ENCODE measurements around the gene BABAM2.

BABAM2 gene

DNA sequence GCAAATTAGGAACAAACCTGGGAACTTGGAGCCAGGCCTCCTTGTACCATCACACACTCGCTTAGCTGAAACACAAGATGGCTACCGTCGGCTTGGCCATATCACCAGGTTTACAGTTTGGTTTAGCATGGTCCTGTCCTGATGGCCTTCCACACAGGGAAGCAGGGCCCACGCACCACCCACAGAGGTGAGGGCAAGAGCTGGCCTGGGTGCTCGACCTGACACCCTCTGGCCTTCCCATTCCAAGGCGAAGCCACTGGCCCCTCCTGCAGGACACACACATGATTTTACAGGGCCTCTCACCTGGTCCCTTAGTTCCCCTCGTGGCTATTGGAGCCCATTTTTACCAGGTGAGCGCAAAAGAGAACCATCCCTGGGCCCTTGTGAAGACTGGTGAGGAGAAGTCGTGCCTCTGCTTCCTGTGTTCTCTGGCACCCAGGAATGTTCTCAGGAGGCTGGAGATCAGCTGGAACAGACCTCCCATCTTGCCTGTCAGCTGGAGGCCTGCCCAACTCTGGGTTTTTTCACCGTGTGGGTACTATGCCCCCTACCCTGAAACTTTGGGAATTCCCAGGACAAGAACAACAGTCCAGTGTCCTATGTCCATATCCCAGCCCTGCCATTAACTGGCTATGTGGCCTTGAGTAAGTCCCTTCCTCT, 449.1 kb downstream of the BABAM2 start:
- DNase-seq, result no peak

GRCh38 chr2:28340312-28341202, 450.0 kb downstream of the BABAM2 start:
- DNase-seq, result no peak

GRCh38 chr2:28341208-28341891, 450.8 kb downstream of the BABAM2 start:
- no peak for DNase-seq

- no peak for DNase-seq
Observed at GRCh38 chr2:28342081-28342967, 451.8 kb downstream of the BABAM2 start.

- DNase-seq, result no peak
Observed at GRCh38 chr2:28343184-28343942, 452.8 kb downstream of the BABAM2 start.

GRCh38 chr2:28343971-28344715, 453.6 kb downstream of the BABAM2 start:
- DNase-seq, result no peak

DNA sequence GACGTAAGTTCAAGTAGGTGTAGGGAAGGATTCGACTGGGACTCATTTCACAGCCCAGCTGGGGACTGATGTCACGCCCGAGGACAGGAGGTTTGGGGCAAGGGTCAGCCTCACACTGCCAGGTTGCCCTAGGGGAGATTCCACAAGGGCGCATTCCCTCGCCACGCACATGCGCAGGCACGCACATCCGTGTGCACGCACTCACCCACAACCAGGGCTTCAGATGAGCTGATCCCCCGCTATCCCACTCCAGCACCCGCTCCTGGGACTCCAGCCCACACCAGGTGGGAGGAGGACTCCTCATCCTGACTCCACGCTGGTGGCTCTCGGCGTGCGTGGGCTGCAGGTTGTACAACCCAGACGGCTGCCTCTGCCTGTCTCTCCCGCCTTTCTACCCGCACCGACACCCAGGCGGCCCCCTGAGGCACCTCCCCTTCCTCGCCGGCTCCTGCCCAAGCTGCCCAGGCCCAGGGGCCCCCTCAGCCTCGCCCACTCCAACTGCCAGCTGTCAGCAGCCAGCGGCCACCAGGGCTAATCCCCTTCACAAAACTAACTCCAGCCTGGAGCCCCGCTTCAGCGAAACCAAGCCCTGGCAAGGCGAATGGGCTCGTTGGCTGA, 454.3 kb downstream of the BABAM2 start:
- DNase-seq, result no peak

- DNase-seq, result no peak
Observed at GRCh38 chr2:28345619-28346018, 455.1 kb downstream of the BABAM2 start.

DNA sequence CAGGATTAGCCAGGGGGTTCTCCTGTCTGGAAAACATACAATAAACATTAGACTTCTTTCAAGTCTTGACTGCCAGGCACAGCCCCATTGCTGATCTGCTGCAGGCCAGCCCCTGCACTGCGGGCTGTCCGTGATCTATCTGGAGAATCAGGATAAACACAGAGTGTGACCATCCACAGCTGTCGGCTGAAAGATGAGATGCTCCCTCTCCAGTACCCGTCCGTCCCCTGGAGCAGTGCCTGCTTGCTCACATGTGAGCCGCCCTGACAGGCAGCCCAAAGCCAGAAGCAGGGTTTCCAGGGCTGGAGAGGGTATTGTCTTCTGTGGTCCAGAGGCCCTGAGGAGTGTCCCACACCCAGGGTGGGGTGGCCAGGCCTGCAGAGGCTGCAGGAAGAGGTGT, 456.1 kb downstream of the BABAM2 start:
- DNase-seq, result no peak

- DNase-seq, result no peak
Observed at GRCh38 chr2:28347193-28347592, 456.7 kb downstream of the BABAM2 start.

GRCh38 chr2:28347596-28347995, 457.1 kb downstream of the BABAM2 start:
- no peak for DNase-seq

- no peak for DNase-seq
Observed at GRCh38 chr2:28348149-28348567, 457.6 kb downstream of the BABAM2 start.

GRCh38 chr2:28348921-28349320, 458.4 kb downstream of the BABAM2 start:
- DNase-seq, result no peak

DNA sequence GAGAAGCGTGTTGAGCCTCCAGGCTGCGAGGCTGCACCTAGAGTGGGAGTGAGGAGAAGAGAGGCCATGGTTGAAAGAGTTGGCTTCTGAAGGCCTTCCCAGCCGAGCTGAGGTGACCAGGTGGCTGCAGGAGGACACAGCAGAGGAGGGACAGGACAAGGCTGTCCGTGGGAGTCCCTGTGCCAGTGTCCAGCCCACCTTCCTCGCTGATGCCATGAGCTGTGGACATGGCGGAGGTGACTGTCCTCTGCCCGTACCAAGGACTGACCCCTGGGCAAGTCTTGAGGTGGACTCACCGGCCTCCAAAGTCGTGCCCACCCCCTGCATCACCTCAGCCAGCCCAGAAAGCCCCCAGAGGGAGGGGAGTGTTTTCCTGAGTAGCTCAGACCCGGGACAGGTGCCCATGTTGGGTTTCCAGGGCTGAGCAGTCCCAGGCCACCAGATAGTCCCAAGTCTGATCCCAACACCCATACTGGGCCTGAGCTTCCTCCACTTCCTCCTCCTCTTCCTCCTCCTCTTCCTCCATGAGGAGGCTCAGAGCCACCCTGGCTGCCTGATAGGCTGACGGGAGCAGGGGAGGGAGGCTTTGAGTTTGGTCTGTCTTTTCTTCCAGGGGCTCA, 459.1 kb downstream of the BABAM2 start:
- no peak for DNase-seq

DNA sequence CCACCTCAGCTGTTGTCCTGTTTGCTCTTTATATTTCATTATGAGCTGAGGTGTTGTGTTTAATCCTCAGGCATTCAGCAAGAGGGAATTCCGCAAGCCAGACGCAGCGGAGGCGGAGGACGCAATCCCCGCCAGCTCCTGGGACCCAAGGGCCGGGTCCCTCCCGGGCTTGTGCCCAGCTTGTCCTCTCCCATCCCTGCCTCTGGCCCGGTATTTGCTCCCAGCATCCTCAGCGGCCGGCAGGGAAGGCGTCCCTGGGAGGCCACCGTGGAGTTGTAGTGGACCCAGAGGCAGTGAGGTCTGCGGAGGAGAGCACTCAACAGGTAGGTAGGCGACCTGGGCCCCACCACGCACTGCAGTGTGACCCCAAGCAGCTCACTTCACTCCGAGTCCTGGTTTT, 459.7 kb downstream of the BABAM2 start:
- DNase-seq, result no peak

DNA sequence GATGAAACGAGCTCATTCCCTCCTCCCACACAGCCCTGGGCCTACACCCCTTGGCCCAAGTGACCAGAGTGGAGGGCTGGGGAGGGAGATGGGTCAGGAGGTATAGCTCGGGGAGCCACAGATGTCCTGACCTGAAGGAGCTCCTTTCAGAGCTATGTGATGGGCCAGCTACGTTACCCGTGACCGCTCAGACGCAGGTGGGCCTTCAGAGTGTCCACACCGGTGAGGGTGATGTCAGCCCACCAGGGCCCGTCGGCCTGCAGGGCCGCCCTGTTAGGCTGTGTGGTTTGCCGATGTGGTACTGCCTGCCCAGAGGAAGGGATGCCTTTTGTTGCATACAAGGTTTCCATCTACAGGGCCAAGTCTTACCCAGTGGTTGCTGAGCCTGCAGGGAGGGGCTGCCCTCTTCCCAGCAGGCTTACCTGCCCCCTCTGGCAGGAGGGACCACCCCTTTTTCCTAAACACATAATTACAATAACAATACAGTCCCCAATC, 460.3 kb downstream of the BABAM2 start:
- DNase-seq, result no peak

DNA sequence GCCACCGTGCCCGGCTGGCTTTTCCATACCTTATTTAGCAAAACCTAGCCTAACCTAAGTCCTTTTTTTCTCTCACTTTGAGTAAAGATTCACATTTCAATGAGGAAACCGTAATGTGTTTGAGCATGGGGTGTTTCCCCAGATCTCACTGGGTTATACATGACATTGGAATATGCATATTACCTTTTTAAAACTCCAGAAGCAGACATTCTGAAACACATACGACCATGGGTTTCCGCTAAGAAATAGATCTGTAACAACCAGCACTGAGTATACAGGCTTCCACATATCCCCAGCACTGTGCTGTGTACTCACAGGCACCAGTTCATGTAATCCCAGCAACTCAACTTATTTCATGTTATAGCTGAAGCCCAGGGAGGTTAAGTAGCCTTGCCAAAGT, 461.1 kb downstream of the BABAM2 start:
- DNase-seq, result no peak

DNA sequence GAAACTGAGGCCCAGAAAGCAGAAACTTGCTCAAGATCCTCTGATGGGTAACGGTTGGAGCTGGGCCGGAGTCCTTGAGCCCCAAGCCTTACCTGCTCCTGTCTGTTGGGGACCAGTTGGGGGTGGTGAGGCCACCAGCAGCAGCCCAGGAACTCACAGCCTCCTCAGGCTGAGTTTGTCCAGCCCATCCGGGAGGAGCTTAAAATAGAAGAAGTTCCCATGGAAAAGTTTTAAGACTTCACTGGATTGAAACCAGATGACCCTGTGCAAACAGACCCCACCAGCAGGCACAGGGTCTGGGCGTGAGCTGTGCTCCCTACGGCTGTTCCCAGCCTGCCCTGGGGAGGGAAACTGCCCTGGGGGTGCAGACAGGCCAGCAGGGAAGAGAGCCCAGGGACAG, 461.6 kb downstream of the BABAM2 start:
- no peak for DNase-seq

- no peak for DNase-seq
Observed at GRCh38 chr2:28352610-28353195, 462.2 kb downstream of the BABAM2 start.

Measured in NCI-H2227 treated with DMSO at 0.1 percent for 48 hours (cell line).